Fibroblast of skin of right biceps (primary cell): ENCODE results near the gene MBP.
"Not testable (repeated sequence)": the region's sequence is repeated elsewhere in the genome, so short reads cannot be mapped to it uniquely, and the experiment has no call there.

Source experiments
- DNase-seq: peaks from one replicate; pipeline ENCODE4 v3.0.0-alpha.2; 2013

The MBP gene

DNA sequence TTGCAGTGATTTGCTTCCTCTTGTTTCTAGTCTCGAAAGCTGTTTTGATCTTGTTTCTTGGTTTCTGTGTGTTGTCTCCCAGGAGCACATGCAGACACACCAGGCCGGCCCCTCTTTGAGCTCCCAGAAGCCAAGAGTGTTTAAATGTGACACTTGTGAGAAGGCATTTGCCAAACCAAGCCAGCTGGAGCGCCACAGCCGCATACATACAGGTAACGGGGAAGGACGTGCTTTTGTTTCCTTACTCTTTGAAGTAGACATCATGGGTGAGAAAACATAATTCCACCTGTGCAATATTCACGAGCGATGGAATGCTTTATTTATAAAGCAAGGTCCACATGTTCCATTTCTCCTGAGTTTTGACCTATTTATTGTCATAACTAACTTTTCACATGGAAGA, 173.0 kb downstream of the MBP start:
- DNase-seq: no peak

DNA sequence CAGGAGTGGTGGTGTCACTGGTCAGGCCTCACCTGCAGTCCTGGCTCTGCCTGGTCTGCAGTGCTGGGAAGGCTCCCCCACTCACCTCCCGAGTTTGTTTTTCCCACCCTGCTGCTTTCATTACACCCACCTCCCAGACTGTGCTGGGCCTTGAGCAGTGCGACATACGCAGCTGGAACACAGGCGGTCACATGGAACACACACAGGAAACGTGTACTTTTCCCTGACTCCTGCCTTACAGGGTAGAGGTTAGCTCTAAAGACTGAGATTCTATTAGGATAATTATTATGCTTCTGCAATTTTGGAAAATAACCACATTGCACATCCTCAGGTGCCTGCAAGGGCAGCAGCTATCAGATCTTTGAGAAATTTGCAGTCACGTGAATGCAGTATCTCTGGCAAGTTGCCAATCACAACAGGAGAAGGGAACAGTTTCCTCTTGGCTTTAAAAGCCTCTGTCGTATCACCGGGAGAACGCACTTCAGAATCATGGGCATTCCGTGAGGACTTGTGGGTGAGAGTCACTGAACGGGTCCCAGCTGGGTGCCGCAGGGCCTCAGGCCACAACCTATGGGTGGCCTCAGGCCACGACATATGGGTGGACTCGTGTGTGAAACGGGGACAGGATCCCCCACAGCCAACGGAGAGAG, 173.8 kb downstream of the MBP start:
- DNase-seq: peak; percentile 12

- no peak for DNase-seq
These were observed 174.9 kb downstream of the MBP start for GRCh38 chr18:76957384-76958355.

GRCh38 chr18:76956648-76957047, 175.9 kb downstream of the MBP start:
- DNase-seq: no peak

DNA sequence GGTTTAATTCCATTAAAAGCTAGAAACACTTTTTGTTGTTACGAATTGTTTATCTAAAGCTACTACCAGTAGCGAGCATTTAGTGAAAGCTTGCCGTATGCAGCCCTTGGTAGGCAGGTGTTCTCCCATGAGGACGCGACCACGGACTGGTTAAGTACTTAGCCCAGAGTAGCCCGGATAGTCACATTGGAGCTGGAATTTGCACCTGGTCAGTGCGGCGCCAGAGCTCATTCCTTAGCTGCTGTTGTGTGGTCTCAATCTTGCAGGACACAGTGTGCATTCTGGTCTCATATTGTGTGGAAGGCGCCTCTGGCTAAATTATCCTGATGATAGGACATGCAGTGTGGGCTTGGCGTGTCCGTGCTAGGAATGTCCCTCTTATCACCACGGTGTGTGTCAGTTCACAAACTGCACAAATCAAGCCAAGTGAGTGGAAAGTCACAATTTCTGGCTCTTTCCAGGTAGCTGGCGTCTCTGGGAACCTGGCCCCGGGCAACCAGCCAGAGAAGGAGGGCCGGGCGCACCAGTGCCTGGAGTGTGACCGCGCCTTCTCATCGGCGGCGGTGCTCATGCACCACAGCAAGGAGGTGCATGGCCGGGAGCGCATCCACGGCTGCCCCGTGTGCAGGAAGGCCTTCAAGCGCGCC, 176.9 kb downstream of the MBP start:
- no peak for DNase-seq

DNA sequence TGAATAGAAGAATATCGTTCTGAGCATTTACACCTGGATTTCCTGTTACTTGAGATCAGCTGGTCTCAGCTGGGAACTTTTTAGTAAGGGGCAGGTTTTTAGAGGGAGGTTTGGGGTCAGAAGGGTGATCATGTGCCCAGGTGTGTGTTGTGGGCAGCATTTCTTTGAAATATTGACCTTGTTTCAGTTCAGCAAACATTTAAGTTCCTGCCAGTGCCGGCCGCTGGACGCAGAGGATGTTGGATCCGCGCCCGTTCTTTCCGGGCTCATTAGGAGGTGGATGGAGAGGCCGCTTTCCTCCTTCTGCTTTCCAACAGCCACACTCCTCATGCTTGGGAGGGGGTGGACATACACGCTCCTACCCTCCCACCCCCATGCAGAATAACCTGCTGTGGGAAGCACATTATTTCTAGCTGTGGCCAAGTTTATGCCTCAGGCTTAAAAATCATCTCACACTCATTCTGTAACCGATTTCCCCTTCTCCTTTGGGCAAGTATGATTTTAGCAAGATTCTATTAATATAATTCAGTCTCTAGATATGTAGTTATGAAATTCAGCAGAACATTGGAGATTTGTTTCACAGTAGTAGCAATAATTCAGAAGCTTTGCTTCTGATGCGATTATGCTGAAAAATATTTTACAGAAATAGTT, 178.9 kb downstream of the MBP start:
- no peak for DNase-seq

DNA sequence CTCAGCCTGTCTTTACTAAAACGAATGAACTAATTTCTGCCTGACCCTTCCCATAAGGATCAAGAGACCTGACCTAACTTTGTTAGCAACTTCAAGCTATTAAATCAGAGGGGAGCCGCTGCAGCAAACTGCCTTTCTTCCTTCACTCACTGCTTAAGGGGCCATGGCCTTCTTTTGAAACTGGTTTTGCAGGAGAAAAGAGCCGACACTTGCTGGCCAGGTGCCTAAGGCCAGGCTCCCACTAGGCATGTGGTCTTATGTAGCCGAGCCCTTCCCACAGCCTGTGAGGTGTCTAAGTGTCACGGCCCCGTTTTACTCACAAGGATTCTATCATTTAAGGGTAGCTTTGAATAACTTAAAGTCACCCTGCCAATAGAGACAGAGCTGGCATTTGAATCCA, 179.4 kb downstream of the MBP start:
- DNase-seq: no peak

DNA sequence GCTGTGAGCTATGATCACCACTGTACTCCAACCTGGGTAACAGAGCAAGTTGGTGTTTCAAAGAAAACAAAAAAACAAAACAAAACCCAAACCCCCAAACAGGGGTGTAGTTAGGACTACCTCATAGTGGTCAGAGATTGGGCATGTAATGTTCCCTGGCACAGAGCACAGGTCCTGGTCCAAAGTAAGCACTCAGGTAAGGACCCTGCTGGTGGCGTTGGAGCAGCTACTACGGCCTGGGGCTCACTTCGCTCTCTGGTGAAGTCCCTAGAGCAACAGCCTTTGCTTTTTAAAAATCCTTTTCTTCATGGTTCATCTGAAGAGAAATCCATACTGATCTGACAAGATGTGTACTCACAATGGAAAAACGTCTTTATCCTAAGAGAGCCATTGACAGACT, 179.8 kb downstream of the MBP start:
- DNase-seq: no peak

GRCh38 chr18:76951456-76952247, 180.9 kb downstream of the MBP start:
- no peak for DNase-seq

- no peak for DNase-seq
These were observed 184.2 kb downstream of the MBP start for GRCh38 chr18:76948345-76948744.

- not testable (repeated sequence) for DNase-seq
These were observed 188.2 kb downstream of the MBP start for GRCh38 chr18:76944346-76944745.

DNA sequence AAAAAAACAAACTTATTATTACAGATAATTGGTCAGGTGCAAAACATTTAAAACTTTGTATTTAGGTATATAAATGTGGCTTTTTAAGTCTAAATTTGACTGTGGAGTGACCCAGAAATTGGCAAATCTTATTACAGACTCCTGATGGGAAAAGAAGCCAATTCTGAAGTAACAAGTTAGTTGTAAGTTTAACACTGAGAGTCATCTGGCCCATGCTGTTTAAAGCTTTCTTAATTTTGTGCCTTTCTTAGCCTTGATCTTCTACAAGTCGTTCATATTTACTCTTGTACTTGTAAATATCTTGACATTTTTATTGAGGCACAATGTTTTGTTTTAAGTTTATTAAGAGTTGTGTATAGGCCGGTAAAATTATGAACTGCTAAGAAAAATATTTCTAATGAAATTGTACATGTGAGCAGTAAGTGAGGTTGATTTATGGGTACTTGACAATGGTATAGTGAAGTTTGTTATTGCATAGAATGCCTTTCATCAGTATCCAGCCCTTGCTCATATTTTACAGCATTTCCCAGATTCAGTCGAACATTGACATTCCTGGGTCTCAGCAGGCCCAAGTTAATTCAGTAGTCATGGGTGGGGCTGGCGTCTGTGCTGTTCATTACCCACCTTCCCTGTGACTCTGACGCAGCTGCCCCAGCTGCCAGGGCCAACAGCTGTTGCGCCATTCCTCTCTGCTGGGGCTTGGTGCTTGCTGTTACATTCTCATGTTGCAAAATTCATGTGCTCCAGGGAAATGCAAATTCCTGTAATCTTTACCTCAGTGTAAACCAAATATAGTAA, 188.8 kb downstream of the MBP start:
- DNase-seq: peak; percentile 51

GRCh38 chr18:76941284-76941683, 191.3 kb downstream of the MBP start:
- no peak for DNase-seq

- DNase-seq: no peak
These were observed 194.0 kb downstream of the MBP start for GRCh38 chr18:76938619-76939018.

- DNase-seq: peak; percentile 19
These were observed 195.0 kb downstream of the MBP start for GRCh38 chr18:76937597-76937996.

- no peak for DNase-seq
These were observed 195.7 kb downstream of the MBP start for GRCh38 chr18:76936877-76937276.

DNA sequence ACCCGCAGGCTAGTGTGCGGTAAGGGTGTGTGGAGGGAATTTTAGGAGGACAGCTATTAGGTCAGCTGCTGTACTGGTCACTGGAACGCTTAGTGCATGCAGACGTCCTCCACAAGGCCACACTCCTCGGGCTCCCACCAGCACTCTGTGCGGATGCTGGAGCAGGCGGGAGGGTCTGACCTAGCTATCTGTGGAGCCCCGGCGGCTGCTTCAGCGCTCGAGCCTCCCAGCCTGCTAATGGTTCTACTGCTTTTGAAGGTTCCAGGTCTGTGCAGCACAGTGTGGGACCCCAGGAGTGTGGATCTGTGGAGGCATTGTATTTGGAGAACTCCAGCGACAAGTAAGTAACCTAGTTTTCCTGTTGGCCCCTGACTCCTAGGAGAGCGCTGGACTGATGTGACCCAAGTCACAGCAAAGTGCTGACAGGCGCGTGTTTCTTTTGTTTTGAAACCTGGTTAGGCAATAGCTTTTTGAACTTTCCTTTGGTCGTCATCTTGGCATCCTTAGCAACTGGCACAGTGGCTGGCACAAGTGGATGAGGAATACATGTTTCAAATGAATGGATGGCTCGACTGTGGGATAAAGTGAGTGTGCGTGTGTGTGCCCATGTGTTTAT, 196.8 kb downstream of the MBP start:
- no peak for DNase-seq

DNA sequence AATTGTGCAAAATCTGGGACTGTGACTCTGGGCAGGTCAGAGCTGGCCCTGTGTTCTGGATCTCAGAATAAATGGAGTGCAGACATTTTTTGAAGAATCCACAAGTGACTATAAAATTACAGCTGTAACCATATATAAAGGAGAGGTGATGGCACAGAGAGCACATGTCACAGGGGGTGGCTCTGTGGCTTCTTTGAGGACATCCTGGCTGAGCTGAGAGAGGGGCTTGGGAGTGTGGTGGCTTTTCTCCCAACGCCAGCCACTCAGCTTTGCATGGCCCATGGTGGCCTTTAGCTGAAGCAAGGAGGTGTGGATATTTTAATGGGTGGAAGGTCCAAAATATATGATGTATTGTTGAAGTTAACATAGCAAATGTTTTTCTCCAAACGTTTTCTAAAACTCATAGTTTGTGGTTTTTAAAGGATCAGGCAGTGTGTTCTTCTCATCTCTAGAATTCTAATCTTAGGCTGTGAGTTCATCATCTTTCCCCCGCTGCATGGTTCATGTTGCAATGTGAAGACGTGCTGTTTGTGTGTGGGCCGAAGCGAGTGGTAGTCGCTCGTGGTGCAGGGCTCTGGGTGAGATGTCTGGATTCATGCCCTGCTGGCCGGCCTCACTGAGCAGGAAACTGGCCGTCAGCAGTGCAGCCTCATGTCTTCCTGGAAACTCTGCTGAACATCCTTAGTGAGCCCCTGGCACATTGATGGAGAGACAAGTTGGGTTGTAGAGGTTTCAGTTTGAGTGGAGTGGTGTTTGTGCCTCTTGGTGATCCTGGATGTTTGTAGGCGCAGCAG, 200.4 kb downstream of the MBP start:
- peak; percentile 30 for DNase-seq

GRCh38 chr18:76931171-76931570, 201.4 kb downstream of the MBP start:
- no peak for DNase-seq
